ENCODE data around the gene CDKN2AIP.

DNA sequence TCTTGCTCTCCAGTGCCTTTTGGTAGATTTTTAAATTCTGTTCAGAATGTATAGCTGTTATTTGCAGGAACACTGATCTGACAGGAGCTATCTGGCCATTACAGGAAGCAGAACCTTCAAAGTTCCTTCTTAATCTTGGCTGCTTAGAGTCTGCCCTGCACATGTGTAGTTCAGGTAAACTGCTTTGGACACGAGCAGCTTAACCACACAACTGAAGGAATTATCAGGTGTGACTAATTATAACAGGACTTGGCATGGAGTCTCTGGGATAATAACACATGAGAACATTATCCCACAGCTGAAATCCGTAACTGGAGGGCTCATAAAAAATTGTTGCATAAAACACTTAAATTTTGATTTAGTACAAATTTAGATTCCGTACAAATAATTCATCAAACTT lies 48.8 kb downstream of the CDKN2AIP start:
- TF ChIP-seq CTCF (IDR thresholded peaks at IDR 0.05), result no peak
- no peak for TF ChIP-seq POLR2A (IDR thresholded peaks at IDR 0.05; ENCODE audit: low read depth)
